ENCODE measurements around the gene SPEF2.

SPEF2 gene

DNA sequence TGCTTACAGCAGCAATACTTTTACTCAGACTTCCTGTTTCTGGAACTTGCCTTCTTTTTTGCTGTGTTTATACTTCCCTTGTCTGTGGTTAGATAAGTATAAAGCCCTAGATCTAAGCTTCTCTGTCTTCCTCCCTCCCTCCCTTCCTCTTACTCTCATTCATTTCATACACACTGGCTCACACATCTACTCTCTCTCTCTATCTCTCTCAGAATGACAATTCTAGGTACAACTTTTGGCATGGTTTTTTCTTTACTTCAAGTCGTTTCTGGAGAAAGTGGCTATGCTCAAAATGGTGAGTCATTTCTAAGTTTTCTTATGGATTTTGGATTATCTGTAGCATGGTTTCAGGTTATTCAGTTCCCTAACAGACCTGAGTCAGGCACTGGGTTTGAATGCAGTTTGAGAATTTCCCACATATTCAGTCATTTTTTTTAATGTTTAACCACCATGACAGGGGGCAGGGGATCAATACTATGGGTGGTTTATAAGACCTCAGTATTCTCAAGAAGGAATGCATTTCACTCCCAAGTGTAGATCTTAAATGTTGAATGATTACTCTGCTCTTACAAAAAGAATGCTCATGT, 239.2 kb downstream of the SPEF2 start, which contains the start of gene IL7R:
IL7R (plus strand) TSS at position 127 of the 587 bp plus-strand sequence; CDS start at position 214, 87 bp downstream.
- no peak for DNase-seq (ENCODE audit: low read depth)

DNA sequence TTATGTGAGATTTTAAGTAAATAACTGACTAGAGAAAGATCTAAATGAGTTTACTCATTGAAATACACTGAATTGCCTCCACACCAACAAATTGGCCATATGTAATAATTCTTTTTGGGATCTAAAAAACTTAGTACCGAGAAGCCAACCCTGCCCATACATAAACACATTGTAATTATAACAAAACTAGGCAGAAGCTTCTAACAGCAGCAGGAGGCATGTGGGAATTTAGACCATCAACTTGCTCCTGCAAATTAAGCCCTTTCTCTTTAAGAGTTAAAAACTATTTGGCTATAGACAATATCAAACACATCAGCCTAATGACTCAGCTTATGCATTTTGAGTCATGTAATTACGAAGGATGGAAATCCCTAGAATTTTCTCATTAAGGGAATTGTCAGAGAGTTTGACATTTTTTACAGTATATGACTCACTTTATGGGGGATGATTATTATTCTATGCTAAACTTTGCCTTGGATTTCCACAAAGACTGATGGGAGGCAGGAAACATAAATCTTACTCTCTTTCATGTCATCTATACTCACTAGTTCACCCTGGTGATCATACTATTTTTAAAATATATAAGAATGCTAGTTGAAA, 240.0 kb downstream of the SPEF2 start:
- DNase-seq (ENCODE audit: low read depth), result no peak

DNA sequence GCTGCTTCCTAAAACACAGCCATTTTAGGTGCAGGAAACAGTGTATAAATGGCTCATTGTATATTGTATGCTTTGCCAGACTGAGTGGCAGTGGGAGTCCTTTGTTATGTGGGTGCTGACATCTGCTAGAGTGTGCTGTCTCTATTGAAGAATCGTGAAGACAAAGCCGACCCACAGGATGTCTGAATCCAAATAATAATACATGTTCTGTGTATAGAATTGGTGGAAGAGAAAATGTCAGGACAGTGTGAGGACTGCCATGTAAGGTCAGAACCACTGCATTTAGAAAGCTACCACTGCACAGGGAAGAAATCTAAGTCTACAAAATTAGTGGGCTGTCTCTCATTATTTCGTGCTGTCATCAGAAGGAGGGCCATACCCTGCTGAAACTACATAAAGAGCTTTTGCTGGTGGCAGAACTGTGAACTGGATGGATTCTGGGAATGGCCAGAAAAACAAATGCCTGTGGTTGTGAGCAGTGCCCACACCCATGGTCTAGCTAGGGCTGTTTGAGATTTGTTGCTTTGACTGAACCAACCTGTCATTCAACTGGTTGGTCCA, 241.5 kb downstream of the SPEF2 start:
- no peak for DNase-seq (ENCODE audit: low read depth)

DNA sequence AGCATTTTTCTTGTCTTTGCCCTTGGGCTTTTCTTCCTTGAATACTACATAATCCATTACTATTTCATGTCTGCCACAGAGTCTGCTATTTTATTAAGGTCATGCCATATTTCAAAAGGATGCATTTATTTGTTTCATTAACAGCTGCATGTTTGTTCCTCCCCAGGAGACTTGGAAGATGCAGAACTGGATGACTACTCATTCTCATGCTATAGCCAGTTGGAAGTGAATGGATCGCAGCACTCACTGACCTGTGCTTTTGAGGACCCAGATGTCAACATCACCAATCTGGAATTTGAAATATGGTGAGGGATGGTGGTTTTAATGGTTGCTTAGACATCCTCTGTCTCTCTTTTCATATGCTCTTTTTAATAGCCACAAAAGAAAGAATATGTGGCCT, 243.0 kb downstream of the SPEF2 start:
- no peak for DNase-seq (ENCODE audit: low read depth)

DNA sequence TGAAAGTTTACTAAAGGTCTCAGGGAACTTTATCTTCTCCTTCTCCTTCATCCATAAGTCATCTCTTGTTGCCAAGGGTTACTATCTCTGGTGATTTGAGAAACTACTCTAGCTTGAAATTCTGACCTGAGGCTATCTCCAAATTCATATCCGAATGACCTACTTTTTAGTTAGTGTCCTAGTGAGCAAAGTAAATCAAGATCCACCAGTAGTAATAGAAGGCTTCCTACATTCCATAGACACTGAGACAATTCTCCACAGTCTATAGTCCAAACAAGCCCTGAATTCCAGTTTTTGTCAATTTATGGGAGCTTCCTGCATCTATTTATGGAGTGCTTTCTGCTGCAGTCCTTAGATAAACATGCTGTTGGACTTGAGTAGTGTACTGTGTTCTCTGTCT, 244.1 kb downstream of the SPEF2 start:
- no peak for DNase-seq (ENCODE audit: low read depth)

DNA sequence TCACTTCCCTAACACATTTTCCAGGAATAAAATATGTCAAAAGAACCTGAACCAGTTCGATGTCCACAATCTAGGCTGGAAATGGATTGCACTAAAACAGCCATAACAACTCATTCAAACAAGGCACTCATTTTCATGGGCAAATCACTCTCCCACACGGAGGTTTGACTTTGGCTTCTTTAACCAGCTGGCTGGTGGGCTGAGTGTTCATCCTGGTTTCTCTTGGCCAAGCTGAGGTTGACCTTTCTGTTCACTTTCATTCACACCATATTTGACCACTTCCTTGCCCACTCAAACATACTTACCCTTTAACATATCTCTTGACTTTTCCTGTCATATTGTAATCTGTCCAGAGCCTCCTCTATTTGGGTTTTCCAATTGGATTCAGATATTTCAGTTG, 244.5 kb downstream of the SPEF2 start:
- no peak for DNase-seq (ENCODE audit: low read depth)

DNA sequence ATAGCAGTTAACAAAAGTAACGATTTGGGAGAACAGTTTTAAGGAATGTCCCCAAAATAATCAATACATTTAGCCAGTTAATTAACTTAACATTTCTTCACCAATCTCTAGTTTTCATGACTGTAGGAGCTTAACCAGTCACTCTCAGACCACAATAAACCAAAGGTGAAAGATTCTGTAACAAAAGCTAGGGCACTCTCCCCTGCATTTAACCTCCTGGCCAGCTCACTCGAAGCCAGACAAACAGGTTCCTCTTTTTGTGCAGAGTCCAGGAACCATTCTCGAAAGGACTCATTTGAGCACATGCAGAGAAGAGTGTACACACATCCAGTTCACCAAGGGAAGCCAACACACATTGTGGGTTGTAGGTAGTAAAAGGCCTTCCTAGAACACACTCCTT, 245.5 kb downstream of the SPEF2 start:
- no peak for DNase-seq (ENCODE audit: low read depth)

Data from stimulated activated CD8-positive, alpha-beta memory T cell treated with anti-CD3 and anti-CD28 coated beads, Interleukin-7, amount 100 ng/mL, for 24 hours (primary cell).